Endometrial microvascular endothelial cells (primary cell): ENCODE results near the gene NTN1. TPM values are rescaled to one million over a fixed set of nuclear protein-coding genes. Genes with fewer than 3 reads are reported as not detected.

ENCODE experiments used
- in situ Hi-C: cut with HindIII; loops from 2 replicates; pipeline ENCODE4 v1.10.0; 2017; ENCODE audit warnings: low sequenced_read_pairs, low pct_unique_long_range_greater_than_20kb; ENCODE audit errors: inconsistent ontology term
- total RNA-seq: library from RNA; depleted of rRNA; stranded (reverse); fragments of >200 nt; gene quantifications from one replicate; pipeline ENCODE4 v1.2.3, GENCODE V29; 2015; ENCODE audit errors: inconsistent ontology term

The NTN1 gene
- total RNA-seq, 1 donor from 2014 or later: not detected

DNA sequence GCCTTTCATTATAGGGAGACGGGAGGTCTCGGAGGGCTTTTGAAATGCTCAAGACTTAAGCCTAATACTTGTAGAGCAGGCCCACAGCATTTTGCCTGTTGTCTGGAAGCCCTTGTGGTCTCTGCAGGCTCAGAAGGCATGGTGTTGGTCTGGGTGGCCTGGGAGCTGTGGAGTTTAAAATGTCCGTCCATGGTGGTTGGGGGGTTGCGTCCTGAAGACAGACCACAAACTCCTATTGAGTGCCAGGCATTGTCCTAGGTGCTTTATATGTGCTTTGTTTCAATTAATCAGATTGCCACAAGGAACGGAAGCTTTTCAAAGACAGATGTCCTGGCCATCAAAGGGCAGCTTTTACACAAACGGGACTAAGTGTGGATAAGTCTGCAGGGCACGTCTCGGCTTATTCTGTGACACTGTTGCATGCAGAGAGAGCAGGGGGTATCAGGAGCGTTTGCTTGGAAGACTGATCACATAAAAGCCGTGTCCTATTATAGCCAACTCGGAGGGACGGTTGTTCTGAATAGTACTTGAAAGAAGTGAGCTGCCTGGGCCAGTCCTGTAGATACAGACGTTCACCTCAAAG, 7.8 kb downstream of the NTN1 start:
- in situ Hi-C loops: no loop called here

GRCh38 chr17:9032151-9032550, 10.8 kb downstream of the NTN1 start:
- in situ Hi-C loops: no loop called here

GRCh38 chr17:9032583-9032982, 11.3 kb downstream of the NTN1 start:
- in situ Hi-C loops: no loop called here

DNA sequence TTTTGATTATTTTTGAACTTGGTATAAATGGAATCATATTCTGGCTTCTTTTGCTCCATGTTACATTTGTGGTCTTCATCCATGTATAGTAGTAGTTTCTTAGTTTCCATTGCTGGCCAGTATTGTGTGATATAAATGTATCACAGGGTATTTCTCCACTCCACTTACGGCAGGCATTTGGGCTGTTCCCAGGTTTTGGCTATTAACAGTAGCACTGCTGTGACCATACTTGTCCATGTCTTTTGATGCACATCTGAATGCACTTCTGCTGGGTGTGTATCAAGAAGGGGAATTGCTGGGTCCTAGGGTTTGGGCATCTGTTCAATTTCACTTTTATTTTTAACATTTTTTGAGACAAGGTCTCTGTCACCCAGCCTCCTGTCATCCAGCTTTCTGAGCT, 13.9 kb downstream of the NTN1 start:
- in situ Hi-C loops: no loop called here

DNA sequence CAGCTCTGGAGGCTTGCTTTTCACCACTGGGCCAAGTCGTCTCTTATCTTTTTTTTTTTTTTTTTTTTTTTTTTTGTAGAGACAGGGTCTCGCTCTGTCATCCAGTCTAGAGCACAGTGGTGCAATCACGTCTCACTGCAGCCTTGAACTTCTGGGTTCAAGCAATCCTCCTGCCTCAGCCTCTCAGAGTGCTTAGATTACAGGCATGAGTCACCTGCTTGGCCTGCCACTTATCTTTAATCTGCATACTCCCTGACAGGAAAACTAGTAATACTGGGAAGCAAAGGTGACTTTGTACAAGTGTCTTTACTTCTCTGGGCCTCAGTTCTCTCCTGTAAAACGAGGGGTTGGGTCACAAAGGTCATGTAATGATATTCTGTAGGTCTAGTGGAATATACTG, 15.0 kb downstream of the NTN1 start:
- in situ Hi-C loops: no loop called here

DNA sequence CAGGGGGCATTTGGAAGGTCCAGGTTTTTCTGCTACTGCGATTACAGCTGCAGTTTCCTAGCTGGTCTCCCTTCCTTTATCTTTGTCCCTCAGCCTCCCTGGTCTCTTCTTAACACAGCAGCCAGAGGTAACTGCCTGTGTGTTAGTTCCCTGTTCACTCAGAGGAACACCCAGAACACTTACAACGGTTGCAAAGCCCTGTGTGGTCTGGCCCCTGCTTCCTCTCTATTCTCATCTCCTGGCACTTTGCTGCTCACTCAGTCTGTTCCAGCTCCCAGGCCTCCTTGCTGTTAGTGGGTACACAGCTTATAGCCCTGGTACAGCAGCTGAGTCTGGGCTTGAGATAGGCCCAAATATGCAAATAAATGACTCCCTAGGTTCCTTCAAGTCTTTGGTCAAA, 16.4 kb downstream of the NTN1 start:
- in situ Hi-C loops: no loop called here

- in situ Hi-C loops: no loop called here
Observed at GRCh38 chr17:9038380-9038779, 17.1 kb downstream of the NTN1 start.

DNA sequence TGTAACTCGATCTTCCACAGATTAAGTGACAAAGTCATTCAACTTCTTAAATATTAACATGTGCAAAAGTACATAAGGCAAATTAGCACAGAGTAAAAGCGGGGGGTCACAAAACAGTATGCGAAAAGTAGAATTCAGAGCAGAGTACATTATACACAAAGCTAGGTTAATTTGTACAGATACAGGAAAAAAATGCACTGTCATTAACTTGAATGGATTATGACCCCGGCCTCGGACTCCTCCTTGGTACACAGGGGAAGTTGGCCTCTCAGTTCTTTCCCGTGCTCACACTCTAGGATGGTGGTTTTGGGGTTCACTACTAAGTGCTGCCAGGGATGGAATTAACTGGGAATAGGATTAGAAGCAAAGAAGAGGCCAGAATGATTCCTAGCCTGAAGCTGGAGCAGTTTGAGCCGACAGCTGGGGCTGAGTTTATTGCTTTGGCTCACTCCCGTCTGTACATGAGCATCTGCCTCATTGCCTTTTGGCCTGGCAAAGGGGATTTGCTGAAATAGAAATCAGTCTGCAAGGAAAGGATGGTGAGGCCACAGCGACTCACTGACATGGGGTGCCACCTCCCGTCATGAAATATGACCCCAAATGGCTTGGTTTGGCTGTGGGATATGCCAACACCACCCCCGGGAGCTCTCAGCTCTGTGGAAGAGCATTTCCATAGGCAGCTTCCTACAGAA, 23.6 kb downstream of the NTN1 start:
- in situ Hi-C loops: no loop called here

- in situ Hi-C loops: no loop called here
Observed at GRCh38 chr17:9050801-9051401, 29.6 kb downstream of the NTN1 start.

DNA sequence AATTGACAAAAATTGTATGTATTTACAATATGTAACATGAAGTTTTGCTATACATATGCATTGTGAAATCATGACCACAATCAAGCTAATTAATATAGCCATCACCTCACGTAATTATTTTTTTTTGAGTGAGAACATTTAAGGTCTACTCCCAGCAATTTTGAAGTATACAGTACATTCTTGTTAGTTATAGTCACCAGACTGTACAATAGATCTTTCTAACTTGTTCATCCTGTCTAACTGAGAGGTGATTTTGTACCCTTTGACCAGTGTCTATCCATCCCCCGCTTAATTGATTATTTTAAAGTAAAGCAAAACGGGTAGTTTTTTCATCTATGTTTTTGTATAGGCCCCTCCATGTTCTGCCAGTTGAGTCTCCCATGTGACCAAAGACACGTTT, 30.3 kb downstream of the NTN1 start:
- in situ Hi-C loops: no loop called here

GRCh38 chr17:9052921-9053320, 31.6 kb downstream of the NTN1 start:
- in situ Hi-C loops: no loop called here

- in situ Hi-C loops: no loop called here
Observed at GRCh38 chr17:9053406-9053805, 32.1 kb downstream of the NTN1 start.

DNA sequence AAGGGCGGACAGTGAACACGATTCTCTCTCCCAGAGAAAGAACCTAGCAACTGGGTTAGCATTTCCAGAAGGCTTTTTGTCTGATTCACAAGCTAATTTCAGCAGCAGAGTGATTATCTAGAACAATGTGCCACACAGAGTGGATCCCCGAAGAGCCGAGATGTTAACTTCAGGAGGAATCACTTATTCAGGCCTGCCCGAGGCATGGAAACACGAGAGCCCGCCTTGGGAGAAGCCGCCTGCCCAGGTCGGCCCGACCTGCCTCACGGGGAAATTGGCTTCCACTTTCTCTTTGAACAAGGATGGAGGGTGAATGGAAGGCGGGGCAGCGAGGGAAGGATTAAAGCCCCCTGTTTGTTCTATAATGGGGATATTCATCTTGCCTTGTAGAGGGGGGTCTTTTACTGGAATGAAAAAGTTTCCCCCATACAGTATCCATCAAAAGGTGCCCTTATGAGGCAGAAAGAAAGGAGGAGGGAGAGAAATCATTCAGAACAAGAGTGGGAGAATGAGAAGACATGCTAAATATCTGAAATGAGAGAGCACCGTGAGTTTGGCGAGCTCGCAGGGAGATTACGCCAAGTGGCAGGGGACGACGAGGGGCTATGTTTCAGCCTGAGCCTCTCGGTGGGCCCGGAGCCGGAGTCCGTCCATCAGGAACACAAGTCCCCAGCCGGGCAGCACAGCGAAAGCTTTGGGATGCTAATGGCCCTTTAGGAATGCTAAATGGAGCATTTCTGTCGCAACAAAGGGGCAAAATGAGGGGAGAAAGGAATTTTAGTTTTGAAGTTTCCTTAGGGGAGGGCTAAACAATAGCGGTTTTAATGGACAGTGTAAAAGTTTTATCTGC, 33.0 kb downstream of the NTN1 start:
- in situ Hi-C loops: no loop called here

DNA sequence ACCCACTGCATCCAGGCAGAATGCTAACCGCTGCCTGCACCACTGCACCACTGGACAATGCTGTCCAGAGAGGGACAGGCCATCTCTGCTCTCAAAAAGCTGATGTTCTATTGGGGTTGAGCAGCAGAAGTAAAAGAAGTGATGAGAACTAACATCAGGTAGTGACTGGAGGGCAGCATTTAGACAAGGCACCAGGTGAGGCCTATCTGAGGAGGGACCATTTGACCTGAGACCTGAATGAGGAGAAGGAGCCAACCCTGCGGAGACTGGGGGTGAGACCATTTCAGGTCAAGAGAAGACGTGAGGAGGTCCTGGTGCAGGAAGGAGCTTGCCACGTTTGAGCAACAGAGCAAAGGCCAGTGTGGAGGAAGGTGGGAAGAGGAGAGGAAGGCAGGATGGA, 34.0 kb downstream of the NTN1 start:
- in situ Hi-C loops: no loop called here

- in situ Hi-C loops: no loop called here
Observed at GRCh38 chr17:9056566-9056965, 35.3 kb downstream of the NTN1 start.

DNA sequence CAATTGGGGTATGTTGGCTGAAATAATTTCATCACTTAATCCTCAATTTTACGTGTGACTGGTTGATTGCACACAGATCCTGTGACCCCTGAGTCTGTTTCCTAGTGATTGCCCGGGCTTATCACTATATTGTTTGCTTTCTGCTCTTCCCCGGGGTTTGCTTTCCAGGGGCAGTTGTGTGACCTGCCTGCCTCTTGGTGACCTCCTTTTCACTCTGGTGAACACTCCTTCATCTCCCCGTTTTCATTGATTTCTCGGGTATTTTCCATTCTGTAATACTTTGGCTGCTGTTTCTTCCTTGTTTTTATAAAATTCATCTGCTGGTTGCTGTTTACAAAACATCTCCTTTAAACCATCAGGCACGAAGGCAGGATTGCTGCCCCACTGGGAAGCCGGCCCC, 36.0 kb downstream of the NTN1 start:
- in situ Hi-C loops: no loop called here

DNA sequence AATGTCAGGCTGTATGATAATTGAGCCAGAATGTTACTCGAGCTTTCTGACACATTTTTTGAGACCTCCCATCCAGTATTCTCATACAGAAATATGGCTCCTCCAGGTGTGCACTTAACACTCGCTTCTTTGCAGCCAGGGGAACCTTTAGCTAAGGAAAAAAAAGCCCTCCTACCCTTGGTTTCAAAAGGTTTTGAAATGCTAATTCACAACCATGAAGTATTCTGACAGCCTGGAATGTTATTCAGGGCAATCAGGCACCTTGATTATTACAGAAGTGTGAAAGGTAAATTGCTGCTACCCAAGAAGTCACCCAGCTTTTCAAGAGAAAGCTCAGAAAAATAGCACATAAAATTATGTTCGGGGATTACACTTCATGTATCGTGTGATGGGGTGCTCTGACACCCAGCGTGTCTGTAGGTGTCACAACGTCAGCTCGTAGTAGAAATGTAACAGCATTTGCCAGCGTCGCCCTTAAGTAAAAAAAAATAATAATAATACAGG, 41.1 kb downstream of the NTN1 start:
- in situ Hi-C loops: no loop called here

GRCh38 chr17:9064311-9064834, 43.1 kb downstream of the NTN1 start:
- in situ Hi-C loops: no loop called here

- in situ Hi-C loops: no loop called here
Observed at GRCh38 chr17:9071016-9071415, 49.7 kb downstream of the NTN1 start.
